ENCODE measurements around the gene BEX4.
"Not testable (repeated sequence)": the region's sequence is repeated elsewhere in the genome, so short reads cannot be mapped to it uniquely, and the experiment has no call there.

DNA sequence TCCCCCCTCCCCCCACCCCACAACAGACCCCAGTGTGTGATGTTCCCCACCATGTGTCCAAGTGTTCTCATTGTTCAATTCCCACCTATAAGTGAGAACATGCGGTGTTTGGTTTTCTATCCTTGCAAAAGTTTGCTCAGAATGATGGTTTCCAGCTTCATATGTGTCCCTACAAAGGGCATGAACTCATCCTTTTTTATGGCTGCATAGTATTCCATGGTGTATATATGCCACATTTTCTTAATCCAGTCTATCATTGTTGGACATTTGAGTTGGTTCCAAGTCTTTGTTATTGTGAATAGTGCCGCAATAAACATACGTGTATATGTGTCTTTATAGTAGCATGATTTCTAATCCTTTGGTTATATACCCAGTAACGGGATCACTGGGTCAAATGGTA is 16.2 kb upstream of the BEX4 start:
- TF ChIP-seq, protein P1, sequence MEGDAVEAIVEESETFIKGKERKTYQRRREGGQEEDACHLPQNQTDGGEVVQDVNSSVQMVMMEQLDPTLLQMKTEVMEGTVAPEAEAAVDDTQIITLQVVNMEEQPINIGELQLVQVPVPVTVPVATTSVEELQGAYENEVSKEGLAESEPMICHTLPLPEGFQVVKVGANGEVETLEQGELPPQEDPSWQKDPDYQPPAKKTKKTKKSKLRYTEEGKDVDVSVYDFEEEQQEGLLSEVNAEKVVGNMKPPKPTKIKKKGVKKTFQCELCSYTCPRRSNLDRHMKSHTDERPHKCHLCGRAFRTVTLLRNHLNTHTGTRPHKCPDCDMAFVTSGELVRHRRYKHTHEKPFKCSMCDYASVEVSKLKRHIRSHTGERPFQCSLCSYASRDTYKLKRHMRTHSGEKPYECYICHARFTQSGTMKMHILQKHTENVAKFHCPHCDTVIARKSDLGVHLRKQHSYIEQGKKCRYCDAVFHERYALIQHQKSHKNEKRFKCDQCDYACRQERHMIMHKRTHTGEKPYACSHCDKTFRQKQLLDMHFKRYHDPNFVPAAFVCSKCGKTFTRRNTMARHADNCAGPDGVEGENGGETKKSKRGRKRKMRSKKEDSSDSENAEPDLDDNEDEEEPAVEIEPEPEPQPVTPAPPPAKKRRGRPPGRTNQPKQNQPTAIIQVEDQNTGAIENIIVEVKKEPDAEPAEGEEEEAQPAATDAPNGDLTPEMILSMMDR (IDR thresholded peaks at IDR 0.05) = not testable (repeated sequence)
- not testable (repeated sequence) for TF ChIP-seq EP300 (IDR thresholded peaks at IDR 0.05; ENCODE audit: low read depth)

Data from transverse colon (tissue), 3 donors.